Neural cell (in vitro differentiated cells): Measurements from ENCODE around the gene ZBTB24.

Experiments used
- EP300 ChIP-seq: fragments of 450-650 bp; conservative IDR thresholded peaks from 2 replicates; pipeline ENCODE4 v1.6.1; 2014; ENCODE audit warnings: antibody characterized with exemption, mild to moderate bottlenecking, moderate library complexity; ENCODE audit not compliant: poor library complexity, severe bottlenecking
- EZH2 ChIP-seq: fragments of 200-600, 300-800 bp; shearing (Covaris generic), sonication (generic); IDR thresholded peaks from 2 replicates; pipeline ENCODE4 v1.6.1; 2014; ENCODE audit warnings: antibody characterized with exemption, low read length, borderline replicate concordance, mild to moderate bottlenecking; ENCODE audit not compliant: insufficient read depth, poor library complexity, severe bottlenecking
- POLR2AphosphoS5 ChIP-seq: IDR thresholded peaks from 2 replicates; pipeline ENCODE4 v1.6.1; 2012
- SMC3 ChIP-seq: fragments of 450-650 bp; conservative IDR thresholded peaks from 2 replicates; pipeline ENCODE4 v1.6.1; 2014; ENCODE audit warnings: antibody characterized with exemption, mild to moderate bottlenecking, moderate library complexity; ENCODE audit not compliant: poor library complexity
- TAF1 ChIP-seq: IDR thresholded peaks from 2 replicates; pipeline ENCODE4 v1.6.1; 2012; ENCODE audit warnings: low read depth
- TF ChIP-seq, protein P1 (sequence below): fragments of 450-650 bp; IDR thresholded peaks from 2 replicates; pipeline ENCODE4 v1.5.1; 2014; ENCODE audit warnings: antibody characterized with exemption, mild to moderate bottlenecking, moderate library complexity; ENCODE audit not compliant: poor library complexity, severe bottlenecking
- TF ChIP-seq, protein P2 (sequence below): IDR thresholded peaks from 2 replicates; pipeline ENCODE4 v1.6.1; 2012; ENCODE audit warnings: borderline replicate concordance

DNA sequence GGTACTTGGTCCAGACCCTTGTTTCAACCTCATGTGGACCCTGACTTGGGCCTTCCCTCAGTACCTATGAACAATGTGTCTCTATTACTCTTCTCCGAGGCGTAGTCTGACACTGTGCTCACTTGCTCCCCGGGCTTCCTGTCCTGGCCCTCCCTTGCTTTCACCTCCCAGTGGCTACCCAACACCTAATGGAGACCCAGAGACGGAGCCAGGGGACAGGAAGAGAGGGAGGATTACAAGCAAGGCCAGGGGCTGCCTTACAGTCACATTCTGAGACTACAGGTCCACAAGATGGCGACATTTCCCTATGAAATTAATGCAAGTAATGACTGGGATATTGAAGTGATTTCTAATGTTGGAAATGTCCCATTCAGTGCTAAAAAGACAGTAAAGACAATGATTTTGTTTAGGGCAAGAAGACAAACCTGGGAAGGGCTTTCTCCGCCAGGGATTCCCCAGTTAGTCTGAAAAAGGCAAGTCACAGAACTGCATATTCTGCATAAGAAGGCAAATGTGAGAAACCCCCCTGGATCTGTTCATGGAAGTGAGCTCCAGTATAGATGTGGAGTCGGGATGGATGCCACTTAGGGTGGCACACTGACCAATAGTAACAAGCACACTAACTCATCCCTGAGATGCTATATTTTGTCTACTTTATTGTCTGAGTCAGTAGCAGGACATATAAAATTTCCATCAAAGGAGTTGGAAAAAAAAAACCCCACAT is 44.0 kb upstream of the ZBTB24 start:
- TF ChIP-seq, protein P1, sequence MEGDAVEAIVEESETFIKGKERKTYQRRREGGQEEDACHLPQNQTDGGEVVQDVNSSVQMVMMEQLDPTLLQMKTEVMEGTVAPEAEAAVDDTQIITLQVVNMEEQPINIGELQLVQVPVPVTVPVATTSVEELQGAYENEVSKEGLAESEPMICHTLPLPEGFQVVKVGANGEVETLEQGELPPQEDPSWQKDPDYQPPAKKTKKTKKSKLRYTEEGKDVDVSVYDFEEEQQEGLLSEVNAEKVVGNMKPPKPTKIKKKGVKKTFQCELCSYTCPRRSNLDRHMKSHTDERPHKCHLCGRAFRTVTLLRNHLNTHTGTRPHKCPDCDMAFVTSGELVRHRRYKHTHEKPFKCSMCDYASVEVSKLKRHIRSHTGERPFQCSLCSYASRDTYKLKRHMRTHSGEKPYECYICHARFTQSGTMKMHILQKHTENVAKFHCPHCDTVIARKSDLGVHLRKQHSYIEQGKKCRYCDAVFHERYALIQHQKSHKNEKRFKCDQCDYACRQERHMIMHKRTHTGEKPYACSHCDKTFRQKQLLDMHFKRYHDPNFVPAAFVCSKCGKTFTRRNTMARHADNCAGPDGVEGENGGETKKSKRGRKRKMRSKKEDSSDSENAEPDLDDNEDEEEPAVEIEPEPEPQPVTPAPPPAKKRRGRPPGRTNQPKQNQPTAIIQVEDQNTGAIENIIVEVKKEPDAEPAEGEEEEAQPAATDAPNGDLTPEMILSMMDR: peak; percentile 81
- TF ChIP-seq, protein P2, sequence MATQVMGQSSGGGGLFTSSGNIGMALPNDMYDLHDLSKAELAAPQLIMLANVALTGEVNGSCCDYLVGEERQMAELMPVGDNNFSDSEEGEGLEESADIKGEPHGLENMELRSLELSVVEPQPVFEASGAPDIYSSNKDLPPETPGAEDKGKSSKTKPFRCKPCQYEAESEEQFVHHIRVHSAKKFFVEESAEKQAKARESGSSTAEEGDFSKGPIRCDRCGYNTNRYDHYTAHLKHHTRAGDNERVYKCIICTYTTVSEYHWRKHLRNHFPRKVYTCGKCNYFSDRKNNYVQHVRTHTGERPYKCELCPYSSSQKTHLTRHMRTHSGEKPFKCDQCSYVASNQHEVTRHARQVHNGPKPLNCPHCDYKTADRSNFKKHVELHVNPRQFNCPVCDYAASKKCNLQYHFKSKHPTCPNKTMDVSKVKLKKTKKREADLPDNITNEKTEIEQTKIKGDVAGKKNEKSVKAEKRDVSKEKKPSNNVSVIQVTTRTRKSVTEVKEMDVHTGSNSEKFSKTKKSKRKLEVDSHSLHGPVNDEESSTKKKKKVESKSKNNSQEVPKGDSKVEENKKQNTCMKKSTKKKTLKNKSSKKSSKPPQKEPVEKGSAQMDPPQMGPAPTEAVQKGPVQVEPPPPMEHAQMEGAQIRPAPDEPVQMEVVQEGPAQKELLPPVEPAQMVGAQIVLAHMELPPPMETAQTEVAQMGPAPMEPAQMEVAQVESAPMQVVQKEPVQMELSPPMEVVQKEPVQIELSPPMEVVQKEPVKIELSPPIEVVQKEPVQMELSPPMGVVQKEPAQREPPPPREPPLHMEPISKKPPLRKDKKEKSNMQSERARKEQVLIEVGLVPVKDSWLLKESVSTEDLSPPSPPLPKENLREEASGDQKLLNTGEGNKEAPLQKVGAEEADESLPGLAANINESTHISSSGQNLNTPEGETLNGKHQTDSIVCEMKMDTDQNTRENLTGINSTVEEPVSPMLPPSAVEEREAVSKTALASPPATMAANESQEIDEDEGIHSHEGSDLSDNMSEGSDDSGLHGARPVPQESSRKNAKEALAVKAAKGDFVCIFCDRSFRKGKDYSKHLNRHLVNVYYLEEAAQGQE: no peak
- TF ChIP-seq SMC3 (peak; percentile 82), TAF1 (no peak), EP300 (no peak), EZH2 (no peak), POLR2AphosphoS5 (no peak)
